H1 (cell line): ENCODE measurements around the gene CACNG7. TPM values are rescaled to one million over a fixed set of nuclear protein-coding genes. Genes with fewer than 3 reads are reported as not detected.

ENCODE experiments used
- ASH2L ChIP-seq: fragments of 200-600, 300-600 bp; sonication (generic); IDR thresholded peaks from one replicate; pipeline ENCODE4 v1.7.1; 2017; ENCODE audit warnings: low read length
- ATF3 ChIP-seq: IDR thresholded peaks from 2 replicates; pipeline ENCODE4 v1.6.1; 2011; ENCODE audit warnings: low read depth, mild to moderate bottlenecking, low read length; ENCODE audit not compliant: insufficient read depth
- BCL11A ChIP-seq, 2 experiments: IDR thresholded peaks; one replicate each; pipeline ENCODE4 v1.6.1; 2011; ENCODE audit warnings: low read depth in 2 of 2, low read length in 2 of 2, mild to moderate bottlenecking in 2 of 2
- CBX8 ChIP-seq: fragments of 300-800, 300-1000 bp; sonication (generic); IDR thresholded peaks from 2 replicates; pipeline ENCODE4 v1.7.1; 2016; ENCODE audit warnings: low read depth, low read length, borderline replicate concordance
- CEBPB ChIP-seq: IDR thresholded peaks from 2 replicates; pipeline ENCODE4 v1.6.1; 2012; ENCODE audit warnings: low read depth, low read length
- CHD1 ChIP-seq: IDR thresholded peaks from 2 replicates; pipeline ENCODE4 v1.6.1; 2012; ENCODE audit warnings: low read depth, low read length, improper control_type of control experiment
- CREB1 ChIP-seq: IDR thresholded peaks from 2 replicates; pipeline ENCODE4 v1.6.1; 2012; ENCODE audit warnings: inconsistent platforms
- CTBP2 ChIP-seq: IDR thresholded peaks from 2 replicates; pipeline ENCODE4 v1.7.0; 2011; ENCODE audit warnings: borderline replicate concordance, mild to moderate bottlenecking, moderate library complexity, mixed read lengths, low read length; ENCODE audit not compliant: insufficient read depth, insufficient read length
- E2F6 ChIP-seq: IDR thresholded peaks from 2 replicates; pipeline ENCODE4 v1.6.1; 2012; ENCODE audit warnings: inconsistent platforms
- GTF2F1 ChIP-seq: IDR thresholded peaks from 2 replicates; pipeline ENCODE4 v1.6.1; 2012; ENCODE audit warnings: low read depth, low read length, improper control_type of control experiment, borderline replicate concordance
- HDAC2 ChIP-seq, 2 experiments: fragments of 300-600 bp in 1 of 2; sonication (generic) in 1 of 2; IDR thresholded peaks; 2 replicates each; pipeline ENCODE4 v1.6.1; 2011 to 2012; ENCODE audit warnings: low read depth in 2 of 2, low read length in 2 of 2, mild to moderate bottlenecking in 2 of 2, moderate library complexity in 2 of 2, borderline replicate concordance in 1 of 2, inconsistent platforms in 1 of 2
- RNF2 ChIP-seq: fragments of 200-900, 300-1000 bp; sonication (generic); IDR thresholded peaks from 2 replicates; pipeline ENCODE4 v1.7.1; 2016; ENCODE audit warnings: borderline replicate concordance, low read depth, mild to moderate bottlenecking, antibody characterized with exemption, low read length; ENCODE audit not compliant: poor library complexity, severe bottlenecking; ENCODE audit errors: missing control alignments
- SIX5 ChIP-seq: IDR thresholded peaks from 2 replicates; pipeline ENCODE4 v1.6.1; 2011; ENCODE audit warnings: mild to moderate bottlenecking, low read depth, low read length
- SP1 ChIP-seq: IDR thresholded peaks from 2 replicates; pipeline ENCODE4 v1.6.1; 2011; ENCODE audit warnings: low read depth, low read length
- TAF1 ChIP-seq: IDR thresholded peaks from 2 replicates; pipeline ENCODE4 v1.6.1; 2011; ENCODE audit warnings: mild to moderate bottlenecking, low read depth, low read length
- TAF7 ChIP-seq: optimal IDR thresholded peaks from 2 replicates; pipeline ENCODE3; 2011; ENCODE audit warnings: low read depth, mild to moderate bottlenecking, inconsistent platforms, low read length, moderate library complexity, borderline replicate concordance
- TEAD4 ChIP-seq: IDR thresholded peaks from 2 replicates; pipeline ENCODE4 v1.6.1; 2012; ENCODE audit warnings: low read depth, low read length, inconsistent platforms, mixed read lengths
- YY1 ChIP-seq: IDR thresholded peaks from 2 replicates; pipeline ENCODE4 v1.6.1; 2011; ENCODE audit warnings: low read depth, mild to moderate bottlenecking, low read length
- polyA plus RNA-seq, 7 experiments: library from polyadenylated mRNA; depleted of rRNA in 3 of 7; stranded (reverse) in 5 of 7; unstranded in 2 of 7; fragments of >200 nt in 5 of 7; fragments of 200-250 nt in 2 of 7; gene quantifications; 1 replicate in 5 of 7; 2 replicates in 1 of 7; 4 replicates in 1 of 7; pipeline versions ENCODE4 v1.2.1 to v1.2.3, GENCODE V29; 2011 to 2013; ENCODE audit warnings: missing spikeins in 2 of 7, mixed read lengths in 2 of 7
- total RNA-seq: library from RNA; stranded (reverse); fragmentation: NEBNext Ultra II Directional; extraction: Animal tissue kit (Norgen Biotek cat#: 25700); gene quantifications from 2 replicates; pipeline ENCODE4 v1.2.1, GENCODE V29; 2021
- TF ChIP-seq, protein P1 (sequence below): IDR thresholded peaks from 2 replicates; pipeline ENCODE4 v1.6.1; 2012; ENCODE audit warnings: low read length, inconsistent platforms

CACNG7 gene
- total and polyA plus RNA-seq, 2 of the 8 experiments (the other 6 are each of a cell fraction or from before 2014, with no cell fraction given), result 28.9 to 69.8 TPM

GRCh38 chr19:53908106-53908934 is 758 bp upstream of the CACNG7 start (continued):
- TF ChIP-seq CBX8, result no peak
- TF ChIP-seq ATF3, result 0 out of 2 replicates have a peak, but pooled peaks have one; percentile 12
- no peak for TF ChIP-seq TAF1
- no peak for TF ChIP-seq GTF2F1
- no peak for TF ChIP-seq CHD1
- TF ChIP-seq BCL11A (IDR thresholded peaks at IDR 0.05; ENCODE audit: low read depth in 2 of 2, low read length in 2 of 2), result no peak
- TF ChIP-seq CTBP2, result no peak
- no peak for TF ChIP-seq TAF7
- TF ChIP-seq SP1, result 0 out of 2 replicates have a peak, but pooled peaks have one; percentile 39
- TF ChIP-seq HDAC2 (IDR thresholded peaks at IDR 0.05; ENCODE audit: borderline replicate concordance in 1 of 2, low read depth in 2 of 2, low read length in 2 of 2), result no peak
- TF ChIP-seq YY1, result peak; percentile 59; the same call in 1 of the 2 replicates
- 0 out of 2 replicates have a peak, but pooled peaks have one; percentile 12 for TF ChIP-seq E2F6
- peak; percentile 97 for TF ChIP-seq SIX5
- TF ChIP-seq TEAD4, result no peak
- TF ChIP-seq, protein P1, sequence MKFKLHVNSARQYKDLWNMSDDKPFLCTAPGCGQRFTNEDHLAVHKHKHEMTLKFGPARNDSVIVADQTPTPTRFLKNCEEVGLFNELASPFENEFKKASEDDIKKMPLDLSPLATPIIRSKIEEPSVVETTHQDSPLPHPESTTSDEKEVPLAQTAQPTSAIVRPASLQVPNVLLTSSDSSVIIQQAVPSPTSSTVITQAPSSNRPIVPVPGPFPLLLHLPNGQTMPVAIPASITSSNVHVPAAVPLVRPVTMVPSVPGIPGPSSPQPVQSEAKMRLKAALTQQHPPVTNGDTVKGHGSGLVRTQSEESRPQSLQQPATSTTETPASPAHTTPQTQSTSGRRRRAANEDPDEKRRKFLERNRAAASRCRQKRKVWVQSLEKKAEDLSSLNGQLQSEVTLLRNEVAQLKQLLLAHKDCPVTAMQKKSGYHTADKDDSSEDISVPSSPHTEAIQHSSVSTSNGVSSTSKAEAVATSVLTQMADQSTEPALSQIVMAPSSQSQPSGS, result no peak
- peak; percentile 41; the same call in 1 of the 2 replicates for TF ChIP-seq CREB1
- no peak for TF ChIP-seq ASH2L
- no peak for TF ChIP-seq CEBPB
- TF ChIP-seq RNF2, result no peak
